NCI-H1105 treated with DMSO at 0.1 percent for 48 hours (cell line): ENCODE results near the gene RPS5.
A peak's percentile ranks its signal among the peaks of the same experiment; 100 is the strongest.
"Not testable (repeated sequence)": the region's sequence is repeated elsewhere in the genome, so short reads cannot be mapped to it uniquely, and the experiment has no call there.

ENCODE experiments used
- DNase-seq: peaks from one replicate; lab custom pipeline; 2025; lab: John Stamatoyannopoulos, UW

The RPS5 gene

DNA sequence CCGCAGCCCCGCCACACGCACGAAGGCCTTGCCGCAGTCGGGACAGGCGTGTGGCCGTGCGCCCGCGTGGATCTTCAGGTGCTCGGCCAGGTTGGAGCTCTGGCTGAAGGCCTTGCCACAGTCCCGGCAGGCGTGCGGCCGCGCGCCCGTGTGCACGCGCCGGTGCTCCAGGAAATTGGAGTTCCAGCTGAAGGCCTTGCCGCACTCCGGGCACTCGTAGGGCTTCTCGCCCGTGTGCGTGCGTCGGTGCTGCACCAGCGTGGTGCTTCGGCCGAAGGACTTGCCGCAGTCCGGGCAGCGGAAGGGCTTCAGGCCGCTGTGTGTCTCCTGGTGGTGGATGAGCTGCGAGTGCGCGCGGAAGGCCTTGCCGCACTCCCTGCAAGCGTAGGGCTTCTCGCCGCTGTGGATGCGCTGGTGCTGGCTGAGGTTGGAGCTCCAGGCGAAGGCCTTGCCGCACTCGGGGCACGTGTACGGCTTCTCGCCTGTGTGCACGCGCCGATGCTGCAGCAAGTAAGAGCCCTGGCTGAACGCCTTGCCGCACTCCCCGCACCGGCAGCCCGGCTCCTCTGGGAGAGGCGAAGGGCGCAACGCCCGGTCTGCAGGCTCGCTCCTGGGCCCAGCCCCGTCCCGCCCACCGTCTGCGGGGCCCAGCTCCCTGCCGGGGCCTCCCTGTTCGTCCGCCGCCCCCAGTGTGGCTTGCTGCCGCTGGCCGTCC lies 30.1 kb upstream of the RPS5 start:
- DNase-seq, result no peak

DNA sequence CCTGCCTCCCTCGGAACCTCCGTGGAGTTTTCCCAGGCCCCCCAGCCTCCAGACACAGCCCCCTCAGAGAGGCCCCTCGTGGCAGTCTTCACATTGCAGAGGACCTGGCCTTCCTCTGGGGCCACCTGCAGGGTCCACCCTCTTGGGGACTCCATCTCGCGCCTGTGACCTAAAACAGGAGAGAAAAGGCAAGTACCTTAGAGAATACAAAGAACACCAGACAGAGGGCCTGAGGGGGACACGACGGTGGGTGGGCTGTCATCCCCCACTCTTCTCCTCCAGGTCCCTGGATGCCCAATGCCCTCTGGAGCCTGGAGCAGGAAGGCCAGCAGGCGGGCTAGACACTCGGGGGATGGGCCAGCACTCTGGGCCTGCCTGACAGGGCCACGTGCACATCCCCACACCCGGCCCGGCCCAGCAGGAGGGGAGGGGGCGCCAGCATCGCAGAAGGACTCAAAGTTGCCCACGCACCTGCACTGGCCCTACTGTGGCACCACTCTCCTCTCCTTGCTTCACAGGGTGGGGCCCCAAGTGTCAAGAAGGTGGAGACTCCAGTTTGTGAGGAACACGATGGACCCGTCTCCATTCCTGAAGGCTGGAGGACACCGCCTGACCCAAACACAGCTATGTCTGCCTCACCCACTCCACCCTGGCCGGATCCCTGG lies 29.5 kb upstream of the RPS5 start:
- no peak for DNase-seq

DNA sequence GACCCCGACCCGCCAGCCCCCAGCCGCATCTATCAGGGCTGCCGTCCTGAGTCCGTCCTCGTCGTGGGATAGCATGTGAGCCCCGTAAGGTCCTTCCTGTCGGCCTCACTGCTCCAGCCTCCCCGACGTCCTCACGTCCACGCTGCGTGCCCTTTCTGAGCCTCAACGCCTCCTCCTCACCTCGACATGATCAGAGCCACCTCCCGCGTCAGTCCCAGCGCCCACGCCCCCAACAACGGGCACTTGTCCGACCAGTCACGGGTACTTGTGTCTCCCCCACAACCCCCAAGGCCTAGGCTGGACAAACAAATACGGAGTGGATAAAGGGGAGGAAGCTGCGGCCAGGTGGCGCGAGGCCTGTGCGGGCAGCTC lies 25.2 kb upstream of the RPS5 start:
- DNase-seq, result peak; percentile 30

DNA sequence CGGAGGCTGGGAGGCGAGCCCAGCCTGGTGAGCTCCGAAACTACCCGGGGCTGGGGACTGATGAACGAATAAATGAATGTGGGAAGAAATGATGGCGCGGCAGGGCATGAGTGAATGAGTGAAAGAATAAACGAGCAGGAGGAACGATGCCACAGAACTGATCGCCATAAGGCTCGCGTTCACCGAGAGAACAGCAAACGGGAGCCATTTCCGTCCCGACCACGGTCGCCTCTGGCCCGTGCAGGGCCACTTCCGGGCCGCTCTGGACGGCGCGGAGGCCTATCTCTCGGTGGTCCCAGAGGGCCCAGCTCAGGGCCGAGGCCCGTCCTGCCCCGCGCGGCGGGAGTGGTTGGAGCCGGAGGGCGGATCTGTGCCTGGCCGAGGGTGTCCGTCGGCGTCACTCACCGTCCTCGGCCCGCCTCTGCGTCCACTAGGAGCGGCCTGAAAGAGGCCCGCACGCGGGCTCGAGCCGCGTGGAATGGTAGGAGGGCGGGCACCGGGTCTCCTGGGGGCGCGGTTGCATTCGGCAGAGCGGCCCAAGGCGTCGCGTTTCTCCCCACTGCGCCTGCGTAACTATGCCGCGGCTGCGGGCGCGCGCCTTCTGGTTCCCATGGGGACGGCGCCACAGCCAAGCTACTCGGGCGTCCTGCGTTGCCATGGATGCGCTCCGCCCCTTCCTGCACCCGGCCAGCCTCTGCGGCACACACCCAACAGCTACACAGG lies 24.6 kb upstream of the RPS5 start, which contains the start of gene ZNF497:
ZNF497 (minus strand) TSS at position 480 of the 723 bp plus-strand sequence. CDS start 5,116 bp downstream, outside the sequence.
- DNase-seq, result peak; percentile 86

DNA sequence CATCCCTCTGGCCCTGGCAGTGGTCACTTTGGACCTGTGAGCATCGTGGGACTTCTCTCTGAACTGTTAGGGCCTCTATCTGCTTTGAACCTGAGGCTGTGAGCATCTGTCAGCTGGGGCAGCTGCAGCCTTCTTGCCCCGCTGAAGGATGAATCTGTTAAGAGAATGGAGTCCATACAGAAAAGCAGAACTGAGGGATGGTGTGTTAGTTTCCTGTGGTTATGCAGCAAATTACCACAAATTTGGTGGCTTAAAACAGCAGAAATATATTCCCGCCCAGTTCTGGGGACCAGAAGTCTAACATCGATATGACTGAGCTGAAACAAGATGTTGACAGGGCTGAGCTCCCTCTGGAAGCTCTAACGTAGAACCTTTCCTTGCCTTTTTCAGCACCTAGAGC lies 22.9 kb upstream of the RPS5 start:
- no peak for DNase-seq

DNA sequence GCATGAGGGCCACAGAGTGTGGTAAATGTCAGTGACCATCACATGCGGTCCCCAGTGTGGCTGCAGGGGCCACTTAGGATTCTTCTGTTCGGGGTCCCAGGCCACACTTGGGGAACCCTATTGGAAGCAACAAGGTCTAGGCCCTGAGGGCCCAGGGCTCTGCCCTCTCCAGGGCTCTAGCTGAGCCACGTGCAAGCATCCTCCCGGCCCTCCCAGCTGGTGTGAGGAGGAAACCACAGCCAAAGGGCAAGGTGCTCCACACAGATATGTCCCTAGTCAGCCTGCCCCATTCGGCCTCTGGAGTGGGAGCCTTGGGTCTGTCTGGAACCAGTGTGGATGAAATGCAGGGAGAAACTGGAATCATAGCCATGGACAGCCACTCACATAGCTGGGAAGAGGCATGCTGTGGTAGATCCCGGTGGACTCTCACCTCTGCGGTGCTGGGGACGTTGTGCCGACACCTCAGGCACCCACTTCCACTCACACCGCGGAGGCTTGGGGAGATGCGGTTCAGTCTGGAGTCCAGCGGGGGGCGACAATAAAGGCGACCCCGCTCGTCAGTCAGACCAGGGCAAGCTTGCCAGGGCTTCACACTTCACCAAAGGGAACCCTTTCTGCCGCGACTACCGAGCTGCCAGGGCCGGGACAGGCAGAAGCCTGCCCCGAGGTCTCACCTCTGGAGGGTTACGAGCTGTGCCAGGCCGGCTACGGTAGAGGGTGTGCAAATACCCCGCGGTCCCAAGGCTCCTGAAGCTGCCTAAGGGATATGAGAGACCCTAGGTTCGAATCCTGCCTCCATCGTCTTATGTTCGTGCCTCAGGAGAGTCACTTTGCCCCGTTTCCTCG lies 20.3 kb upstream of the RPS5 start:
- no peak for DNase-seq

DNA sequence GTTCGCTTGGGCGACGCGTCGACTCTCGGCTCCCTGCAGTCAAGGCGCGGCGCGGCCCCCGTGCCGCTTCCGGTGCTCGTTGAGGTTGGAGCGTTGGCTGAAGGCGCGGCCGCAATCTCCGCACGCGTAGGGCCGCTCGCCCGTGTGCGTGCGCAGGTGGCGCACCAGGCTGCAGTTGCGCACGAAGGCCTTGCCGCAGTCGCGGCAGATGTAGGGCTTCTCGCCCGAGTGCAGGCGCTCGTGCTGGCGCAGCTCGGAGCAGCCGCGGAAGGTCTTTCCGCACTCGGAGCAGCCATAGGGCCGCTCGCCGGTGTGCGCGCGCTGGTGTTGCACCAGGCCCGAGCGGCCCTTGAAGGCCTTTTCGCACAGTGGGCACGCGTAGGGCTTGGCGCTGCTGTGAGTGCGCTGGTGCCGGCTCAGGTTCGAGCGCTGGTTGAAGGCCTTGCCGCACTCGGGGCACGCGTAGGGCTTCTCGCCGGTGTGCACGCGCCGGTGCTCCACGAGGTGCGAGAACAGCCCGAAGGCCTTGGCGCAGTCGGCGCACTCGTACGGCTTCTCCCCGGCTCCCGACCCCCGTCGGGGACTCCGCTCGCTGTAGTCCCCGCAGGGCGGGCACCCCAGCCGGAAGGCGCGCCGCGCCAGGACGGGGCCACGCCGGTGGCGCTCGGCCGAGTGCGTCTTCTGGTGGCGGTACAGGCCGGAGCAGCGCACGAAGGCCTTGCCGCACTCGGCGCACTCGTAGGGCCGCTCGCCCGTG lies 19.2 kb upstream of the RPS5 start:
- DNase-seq, result no peak

DNA sequence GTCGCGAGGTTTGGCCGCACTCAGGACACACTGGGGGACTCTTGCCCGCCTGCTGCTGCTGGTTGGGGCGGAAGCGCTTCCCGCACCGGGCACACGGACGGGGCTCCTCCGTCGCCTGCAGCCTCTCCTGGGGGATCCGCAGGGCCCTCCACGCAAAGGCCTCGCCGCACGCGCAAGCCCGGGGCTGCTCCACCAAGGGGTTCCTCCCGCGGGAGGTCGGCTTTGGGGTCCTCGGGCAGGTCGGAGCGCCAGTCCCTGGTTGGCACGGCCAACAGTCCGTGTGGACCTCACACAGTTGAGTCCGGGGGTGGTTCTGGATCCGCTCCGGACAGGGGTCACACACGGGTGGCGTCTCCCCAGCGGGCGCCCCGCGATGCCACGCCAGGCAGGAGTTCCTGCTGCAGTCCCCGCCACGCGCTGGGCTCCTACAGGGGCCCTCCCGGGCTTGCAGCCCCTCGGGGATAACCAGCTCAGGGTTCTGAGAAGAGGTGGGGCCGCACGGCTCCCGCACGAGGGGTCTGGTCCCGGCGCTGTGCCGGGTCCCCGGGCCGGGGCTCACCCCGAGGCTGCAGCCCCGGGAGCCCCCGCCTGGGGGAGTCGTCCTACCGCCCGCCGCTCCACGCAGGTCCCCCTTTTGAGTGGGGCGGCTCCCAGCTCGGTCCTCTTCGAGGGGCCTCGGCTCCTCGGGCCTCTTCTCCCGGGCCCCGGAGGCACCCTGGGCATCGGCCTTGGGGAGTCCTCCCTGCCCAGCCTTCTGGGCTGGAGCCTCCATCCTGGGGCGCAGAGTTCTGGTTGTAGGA lies 18.3 kb upstream of the RPS5 start:
- DNase-seq, result no peak

DNA sequence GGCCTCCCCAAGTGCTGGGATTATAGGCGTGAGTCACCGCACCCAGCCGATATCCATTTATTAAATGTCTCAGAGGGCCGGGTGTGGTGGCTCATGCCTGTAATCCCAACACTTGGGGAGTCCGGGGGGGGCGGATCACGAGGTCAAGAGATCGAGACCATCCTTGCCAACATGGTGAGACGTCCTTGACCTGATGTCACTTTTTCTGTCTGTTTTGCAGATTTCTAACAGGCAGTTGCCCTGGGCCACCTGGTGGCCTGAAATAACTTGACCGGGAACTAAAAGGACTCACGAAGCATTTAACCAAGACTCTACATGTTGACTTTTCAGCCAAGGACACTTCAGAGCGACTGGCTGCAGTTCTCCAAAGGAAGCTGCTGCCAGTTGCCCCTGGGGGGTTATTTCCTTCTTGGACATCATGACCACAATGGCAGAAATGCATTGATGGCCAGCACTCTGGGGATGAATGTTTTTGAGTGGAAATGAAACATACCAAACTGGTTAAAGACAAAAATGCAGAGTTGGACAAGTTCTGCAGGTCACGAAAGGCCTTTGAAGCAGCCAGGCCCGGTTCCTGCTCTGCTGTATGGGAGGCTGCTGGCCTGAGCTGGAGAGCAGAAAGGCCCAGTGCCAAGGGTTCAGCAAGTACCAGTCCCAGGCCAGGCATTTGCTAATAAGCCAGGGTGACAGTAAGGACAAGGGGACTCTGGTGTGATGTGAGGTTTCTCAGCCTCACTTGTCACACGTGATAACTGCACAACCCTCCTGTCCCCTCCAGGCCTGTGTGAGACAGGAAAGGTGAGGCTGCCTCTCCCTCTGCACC lies 14.5 kb upstream of the RPS5 start:
- DNase-seq, result no peak

DNA sequence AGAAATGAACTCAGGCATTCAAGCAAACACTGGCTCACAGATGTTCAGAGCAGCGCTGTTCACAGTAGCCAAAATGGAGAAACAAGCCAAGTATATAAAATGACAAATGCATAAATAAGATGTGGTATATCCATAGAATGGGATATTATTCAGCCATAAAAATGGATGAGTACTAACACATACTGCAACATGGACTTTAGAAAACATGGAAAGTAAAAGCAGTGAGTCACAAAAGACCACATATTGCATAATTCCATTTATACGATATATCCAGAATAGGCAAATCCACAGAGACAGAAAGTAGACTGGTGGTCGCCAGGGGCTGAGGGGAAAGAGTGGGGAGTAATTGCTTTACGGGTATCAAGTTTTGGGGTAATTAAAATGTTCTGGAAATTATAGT lies 12.9 kb upstream of the RPS5 start:
- DNase-seq, result no peak

DNA sequence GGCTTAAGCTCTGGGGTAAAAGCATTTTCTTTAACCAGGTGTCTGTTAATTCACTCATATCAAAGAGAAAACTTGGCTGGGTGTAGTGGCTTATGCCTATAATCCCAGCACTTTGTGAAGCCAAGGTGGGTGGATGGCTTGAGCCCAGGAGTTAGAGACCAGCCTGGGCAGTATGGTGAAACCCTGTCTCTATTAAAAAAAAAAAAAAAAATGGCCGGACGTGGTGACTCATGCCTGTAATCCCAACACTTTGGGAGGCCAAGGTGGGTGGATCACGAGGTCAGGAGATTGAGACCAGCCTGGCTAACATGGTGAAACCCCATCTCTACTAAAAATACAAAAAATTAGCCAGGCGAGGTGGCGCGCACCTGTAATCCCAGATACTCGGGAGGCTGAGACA lies 10.3 kb upstream of the RPS5 start:
- DNase-seq, result not testable (repeated sequence)

DNA sequence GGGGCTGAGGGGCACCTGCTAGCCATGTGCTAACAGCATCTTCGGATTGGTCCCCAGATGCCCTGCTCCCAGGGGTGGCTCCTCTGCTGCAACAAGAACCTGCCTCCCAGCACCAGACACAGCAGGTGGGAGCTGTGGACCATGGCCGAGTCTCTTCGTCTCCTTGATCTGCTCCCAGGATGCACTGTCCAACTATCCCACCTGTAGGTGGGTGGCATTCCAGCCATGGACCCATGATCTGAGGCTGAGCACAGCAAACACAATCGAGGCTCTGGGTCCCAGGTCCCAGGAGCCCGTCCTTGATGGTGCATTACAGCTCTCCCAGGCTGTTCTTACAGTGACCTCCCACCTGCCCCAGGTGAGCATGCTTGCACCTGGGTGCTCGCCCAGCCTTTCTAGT lies 7.8 kb upstream of the RPS5 start:
- DNase-seq, result no peak

DNA sequence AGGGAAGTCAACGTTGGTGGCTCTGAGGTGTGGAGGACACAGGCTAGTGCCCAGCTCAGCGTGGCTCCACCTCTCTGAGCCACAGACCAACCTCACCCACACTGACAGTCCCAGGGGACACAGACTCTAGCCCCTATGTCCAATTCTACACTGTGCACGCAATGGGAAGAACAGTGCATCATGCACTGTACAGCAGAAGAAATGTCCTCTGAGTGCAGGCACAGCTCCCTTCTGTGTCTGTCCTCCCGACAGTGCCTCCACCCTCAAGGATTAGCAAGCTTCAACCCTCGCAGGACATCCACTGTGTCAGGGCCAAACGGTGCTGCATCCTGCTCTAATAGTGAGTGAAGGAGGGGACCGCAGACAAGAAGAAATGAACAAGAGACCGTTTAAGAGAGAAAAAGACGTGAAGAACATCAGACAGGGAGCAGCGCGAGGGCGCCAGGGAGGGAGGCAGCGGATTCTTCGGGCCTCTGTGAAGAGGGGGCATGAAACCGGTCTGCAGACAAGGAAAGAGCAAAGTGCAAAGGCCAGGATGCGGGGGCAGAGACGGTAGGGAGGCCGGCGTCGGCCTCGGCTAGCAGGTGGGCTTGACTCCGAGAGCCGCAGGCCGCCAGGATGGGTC lies 6.9 kb upstream of the RPS5 start:
- no peak for DNase-seq

DNA sequence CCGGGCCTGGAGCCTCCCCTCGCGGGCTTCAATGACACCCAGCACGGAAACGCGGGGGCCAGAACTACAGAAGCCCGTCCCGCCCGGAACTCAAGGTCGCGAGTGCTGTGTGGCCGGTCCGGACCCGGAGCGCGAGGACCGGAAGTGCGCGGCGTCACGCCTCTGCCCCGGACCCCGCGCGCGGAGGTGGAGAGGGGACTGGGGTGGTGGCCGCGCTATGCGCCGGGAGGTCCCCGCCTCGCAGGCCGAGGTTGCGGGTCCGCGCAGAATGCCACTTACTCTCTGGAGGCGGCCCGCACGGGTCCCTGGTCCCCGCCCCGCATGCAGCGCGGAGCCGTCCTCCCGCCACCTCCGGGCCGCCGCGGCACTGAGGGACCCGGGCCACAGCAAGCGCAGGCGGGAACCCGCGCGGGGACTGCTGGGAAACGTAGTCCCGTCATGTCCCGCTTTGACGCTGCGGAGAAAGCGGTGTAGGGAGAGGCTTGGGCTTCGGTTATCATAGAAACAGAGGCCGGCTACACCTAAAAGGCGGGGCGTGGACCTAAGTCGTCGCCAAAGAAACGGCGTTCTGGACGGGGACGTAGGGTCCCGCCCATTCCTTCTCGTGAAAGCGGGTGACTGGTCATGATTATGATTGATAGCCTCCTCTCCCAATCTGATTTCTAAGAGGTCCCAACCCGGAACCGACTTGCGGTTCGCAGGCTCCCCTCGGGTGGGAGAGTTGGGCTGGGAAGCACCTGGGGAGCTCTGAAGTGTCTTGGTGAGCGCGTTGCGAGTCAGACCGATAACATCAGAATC lies 6.2 kb upstream of the RPS5 start, which contains the start of gene ZNF837:
ZNF837 (minus strand) TSS at position 369 of the 798 bp plus-strand sequence. CDS start 11,698 bp downstream, outside the sequence.
- peak; percentile 99 for DNase-seq

DNA sequence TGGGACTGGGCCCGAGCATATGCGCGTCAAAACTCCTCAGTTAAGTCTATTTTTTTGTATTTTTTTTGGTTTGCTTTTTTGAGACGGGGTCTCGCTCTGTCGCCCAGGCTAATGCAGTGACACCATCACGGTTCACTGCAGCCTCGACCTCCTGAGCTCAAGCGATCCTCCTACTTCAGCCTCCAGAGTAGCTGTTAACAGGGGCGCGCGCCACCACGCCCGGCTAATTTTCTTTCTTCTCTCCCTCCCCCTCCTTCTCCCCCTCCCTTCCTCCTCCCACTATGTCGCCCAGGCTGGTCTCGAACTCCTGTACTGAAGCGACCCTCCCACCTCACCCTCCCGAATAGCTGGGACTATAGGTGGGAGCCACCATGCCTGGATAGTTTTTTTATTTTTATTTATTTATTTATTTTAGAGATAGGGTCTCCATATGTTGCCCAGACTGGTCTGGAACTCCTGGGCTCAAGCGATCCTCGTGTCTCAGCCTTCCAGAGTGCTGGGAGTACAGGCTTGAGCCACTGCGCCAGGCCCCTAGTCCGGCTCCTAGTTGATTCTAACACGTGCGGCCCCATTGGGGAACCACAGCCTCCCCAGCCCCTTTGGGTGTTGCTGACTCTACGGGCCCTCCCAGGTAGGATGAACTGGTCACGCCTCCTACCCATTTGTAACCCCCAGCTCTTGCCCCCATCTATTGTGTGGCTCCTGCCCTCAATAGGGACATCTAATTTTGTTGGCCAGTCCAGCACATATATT lies 5.4 kb upstream of the RPS5 start:
- no peak for DNase-seq

DNA sequence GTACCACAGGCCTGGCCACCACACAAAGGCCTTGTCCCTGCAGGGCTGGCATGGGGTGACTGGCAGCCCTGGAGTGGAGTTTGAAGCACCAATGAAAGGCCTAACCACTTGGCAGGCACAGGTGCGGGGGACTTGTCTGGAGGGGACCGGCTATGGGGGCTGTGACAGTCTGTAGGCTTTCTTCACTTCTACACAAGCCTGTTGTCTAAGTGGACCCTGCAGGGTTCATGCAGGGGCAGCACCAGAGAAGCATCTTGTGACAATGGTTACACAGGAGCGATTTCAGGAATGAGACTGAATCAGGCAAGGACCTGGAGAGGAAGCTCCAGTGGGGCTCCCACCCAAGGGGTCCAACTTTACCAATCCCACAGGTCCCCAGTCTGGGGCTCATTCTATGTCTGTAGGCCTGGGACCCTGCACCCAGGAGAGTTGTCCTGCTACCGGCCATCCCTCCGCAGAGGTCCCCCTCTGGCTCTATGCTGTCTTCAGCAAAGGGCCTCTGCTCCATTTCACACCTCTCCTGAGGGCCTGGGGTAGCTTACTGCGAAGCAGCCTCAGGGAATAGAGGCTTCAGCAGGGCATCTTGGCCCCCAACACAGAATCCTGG lies 4.0 kb upstream of the RPS5 start:
- no peak for DNase-seq

DNA sequence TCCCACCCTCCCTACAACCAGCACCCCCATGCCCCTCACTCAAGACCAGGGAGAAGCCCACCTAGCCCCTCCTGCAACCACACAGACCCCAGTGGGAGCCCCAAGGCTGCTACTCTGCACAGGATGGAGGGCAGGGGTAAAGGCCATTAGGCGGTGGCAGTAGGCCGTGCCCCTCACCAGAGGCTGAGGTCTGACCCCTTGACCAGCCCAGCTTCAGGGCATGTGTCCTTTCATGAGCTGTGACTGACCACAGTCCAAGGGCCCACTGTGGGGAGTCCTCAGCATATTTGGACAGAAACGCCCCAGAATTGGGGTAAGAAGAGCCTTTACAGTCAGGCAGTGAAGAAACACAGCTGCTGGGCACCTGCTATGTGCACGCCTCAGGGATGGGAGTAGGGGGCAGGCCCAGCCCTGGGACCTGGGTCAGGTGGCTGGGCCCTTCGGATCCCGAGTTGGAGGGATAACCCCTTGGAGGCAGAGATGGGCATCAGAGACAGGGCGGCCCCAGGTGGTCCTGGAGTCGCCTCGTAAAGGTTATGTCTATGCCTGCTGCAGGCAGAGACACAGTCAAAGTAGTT lies 1.7 kb upstream of the RPS5 start:
- no peak for DNase-seq
